TTC549 (cell line): ENCODE measurements around the gene PABPN1L.
"Not testable (repeated sequence)": the region's sequence is repeated elsewhere in the genome, so short reads cannot be mapped to it uniquely, and the experiment has no call there.

Experiments used
- FAIRE-seq: peaks from 2 replicates; lab custom pipeline; 2012; peaks lifted over from hg19 to GRCh38; lab: Jason Lieb, UNC

The PABPN1L gene

GRCh38 chr16:88827727-88828126, 38.7 kb downstream of the PABPN1L start:
- FAIRE-seq, result no peak

GRCh38 chr16:88826070-88826840, 40.2 kb downstream of the PABPN1L start:
- no peak for FAIRE-seq

DNA sequence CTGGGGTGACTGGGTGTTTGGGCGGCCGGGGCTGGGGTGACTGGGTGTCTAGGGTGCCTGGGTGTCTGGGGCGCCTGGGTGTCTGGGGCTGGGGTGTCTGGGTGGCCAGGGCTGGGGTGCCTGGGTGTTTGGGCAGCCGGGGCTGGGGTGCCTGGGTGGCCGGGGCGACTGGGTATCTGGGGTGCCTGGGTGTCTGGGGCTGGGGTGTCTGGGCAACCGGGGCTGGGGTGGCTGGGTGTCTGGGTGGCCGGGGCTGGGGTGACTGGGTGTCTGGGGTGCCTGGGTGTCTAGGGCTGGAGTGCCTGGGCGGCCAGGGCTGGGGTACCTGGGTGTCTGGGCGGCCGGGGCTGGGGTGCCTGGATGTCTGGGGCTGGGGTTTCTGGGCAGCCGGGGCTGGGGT, 41.3 kb downstream of the PABPN1L start:
- FAIRE-seq, result no peak

DNA sequence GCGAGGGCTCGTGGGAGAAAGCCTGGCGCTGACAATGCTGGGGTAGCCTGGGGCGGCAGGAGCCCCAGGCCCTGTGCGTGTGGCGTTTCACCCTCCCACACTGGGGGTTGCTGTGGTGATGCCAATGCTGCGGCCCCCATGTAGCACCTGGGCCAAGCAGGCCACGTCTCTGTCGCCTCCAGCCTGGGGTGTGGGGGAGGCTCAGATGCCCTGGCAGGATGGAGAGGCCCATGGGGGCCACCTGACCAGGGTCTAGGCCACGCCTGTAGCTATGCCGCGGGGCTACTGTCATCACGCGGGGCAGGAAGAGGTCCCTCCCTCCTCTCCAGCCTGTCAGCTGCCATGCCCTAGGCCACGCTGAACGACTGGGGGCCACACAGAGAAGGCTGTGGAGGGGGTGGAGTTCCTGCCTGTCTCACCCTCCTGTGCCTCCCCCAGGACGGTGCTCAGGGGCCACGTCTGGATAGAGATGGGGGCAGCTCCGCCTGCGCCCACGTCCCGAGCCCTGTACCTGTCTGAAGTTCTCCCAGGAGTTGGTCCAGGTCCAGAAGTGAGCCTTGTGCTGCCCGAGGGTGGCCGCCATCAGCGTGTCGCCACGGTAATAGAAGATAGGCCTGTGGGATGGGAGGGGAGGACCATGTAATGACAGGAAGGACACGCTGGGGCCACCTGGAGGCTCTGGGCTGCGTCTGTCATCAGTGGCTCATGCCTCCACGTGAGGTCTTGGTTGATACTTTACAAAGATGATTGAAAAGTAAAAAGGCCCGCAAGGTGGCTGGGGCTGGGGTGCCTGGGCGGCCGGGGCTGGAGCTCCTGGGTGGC, 42.0 kb downstream of the PABPN1L start:
- FAIRE-seq, result no peak

DNA sequence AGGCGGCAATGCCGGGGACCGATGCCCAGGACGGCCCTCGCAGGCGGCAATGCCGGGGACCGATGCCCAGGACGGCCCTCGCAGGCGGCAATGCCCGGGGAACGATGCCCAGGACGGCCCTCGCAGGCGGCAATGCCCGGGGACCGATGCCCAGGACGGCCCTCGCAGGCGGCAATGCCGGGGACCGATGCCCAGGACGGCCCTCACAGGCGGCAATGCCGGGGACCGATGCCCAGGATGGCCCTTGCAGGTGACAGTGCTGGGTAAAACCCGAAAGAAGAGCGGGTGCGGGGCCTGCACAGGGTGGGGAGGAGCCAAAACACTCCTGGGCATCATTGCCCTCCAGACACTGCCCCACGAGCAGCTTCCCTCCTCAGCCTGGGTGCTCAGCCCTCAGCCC, 42.8 kb downstream of the PABPN1L start:
- FAIRE-seq, result not testable (repeated sequence)

GRCh38 chr16:88822281-88823040, 44.0 kb downstream of the PABPN1L start:
- no peak for FAIRE-seq

DNA sequence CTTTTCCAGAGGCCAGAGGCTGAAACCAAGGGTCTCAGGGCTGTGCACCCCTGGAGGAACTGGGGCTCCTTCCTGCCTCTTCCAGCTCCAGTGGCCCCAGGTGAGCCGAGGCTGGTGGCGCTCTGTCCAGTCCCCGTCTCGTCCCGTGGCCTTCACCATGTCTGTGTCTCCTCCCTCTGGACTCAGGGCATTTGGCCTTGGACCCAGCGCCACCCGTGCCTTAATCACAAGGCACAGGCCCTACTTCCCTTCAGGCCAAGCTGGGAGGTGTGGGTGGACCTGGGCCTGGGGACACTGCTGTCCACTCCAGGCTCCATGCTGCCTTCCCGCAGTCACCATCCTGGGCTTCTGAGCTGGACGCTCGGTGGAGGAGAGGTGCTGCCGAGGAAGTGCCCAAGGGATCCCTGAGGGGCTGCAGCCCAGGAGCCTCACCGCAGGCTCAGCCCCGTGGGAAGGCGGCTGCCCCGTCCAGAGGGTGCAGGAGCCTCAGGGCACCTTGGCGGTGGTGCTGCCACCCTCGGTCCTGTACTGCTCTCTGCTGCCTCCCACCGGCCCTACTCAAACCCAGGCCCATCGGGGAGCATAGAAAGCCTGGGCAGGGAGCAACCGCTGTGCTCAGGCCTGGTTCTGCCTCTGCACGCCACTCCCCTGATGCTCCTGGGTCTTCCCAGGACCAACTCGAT, 45.2 kb downstream of the PABPN1L start:
- FAIRE-seq, result no peak

DNA sequence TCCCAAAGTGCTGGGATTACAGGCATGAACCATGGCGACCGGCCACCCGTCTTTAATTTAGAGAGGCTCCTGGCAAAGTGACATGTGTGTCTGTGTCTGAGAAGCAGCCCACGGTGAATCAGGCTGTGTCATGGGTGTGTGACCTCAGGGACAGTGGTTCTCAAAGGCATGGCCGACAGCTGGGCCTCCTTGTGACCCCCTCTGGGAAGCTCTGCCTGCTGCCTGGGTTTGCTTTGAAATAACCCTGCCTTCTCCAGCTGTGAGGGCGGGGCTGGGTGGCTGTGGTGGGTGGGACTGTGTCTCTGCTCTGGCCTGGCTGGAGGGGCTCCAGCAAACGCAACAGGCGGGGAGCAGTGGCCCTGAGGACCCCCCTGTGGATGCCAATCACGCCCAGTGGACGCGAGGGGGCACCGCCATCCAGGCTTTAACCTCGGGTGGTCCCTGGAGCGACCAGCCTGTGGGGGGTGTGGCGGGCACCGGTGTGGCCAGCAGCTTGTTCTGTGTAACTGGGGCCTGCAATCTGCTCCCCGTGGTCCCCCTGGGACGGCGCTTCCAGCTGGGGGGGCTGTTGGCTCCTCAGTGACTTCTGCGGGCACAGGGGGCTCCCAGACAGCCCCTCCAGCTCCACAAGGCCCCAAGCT, 46.0 kb downstream of the PABPN1L start:
- no peak for FAIRE-seq

- FAIRE-seq, result no peak
These were observed 47.3 kb downstream of the PABPN1L start for GRCh38 chr16:88819126-88819525.

GRCh38 chr16:88818575-88818874, 47.9 kb downstream of the PABPN1L start:
- no peak for FAIRE-seq

- no peak for FAIRE-seq
These were observed 48.5 kb downstream of the PABPN1L start for GRCh38 chr16:88817785-88818574.

DNA sequence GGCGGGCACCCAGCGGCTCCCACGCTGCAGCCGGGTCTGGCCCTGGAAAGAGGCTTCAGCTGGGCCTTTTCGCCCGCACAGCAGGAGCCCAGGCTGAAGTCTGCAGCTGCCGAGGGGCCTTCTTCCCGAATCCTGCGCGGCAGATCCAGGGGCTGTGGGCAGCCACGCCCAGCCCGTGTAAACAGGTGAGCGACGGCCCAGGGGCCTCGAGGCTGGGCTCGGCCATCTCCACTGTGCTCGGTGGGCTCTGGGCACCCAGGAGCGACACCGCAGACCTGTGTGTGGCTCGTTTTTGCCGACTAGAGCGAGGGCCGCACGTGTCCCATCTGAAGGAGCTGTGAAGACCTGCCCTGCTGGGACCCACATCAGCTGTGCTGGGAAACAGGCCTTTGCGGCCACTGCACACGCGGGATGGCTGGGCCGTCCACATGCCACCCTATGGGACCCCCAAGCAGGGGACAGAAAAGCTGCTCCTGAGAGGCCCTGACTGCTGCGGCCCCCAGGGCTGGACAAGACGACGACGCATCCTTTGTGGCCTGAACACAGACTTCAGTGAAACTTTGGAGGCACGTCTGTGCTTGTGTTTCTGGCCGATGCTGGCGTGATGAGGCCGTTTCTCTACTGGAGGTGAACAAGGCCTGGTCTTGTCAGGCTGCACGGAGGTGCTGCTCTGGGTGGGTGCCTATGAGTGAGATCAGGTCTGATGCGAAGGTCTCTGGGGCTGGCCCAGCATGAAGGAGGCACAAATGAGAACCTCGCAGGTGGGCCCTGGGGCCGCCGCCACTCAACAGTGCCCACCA, 49.5 kb downstream of the PABPN1L start:
- no peak for FAIRE-seq

DNA sequence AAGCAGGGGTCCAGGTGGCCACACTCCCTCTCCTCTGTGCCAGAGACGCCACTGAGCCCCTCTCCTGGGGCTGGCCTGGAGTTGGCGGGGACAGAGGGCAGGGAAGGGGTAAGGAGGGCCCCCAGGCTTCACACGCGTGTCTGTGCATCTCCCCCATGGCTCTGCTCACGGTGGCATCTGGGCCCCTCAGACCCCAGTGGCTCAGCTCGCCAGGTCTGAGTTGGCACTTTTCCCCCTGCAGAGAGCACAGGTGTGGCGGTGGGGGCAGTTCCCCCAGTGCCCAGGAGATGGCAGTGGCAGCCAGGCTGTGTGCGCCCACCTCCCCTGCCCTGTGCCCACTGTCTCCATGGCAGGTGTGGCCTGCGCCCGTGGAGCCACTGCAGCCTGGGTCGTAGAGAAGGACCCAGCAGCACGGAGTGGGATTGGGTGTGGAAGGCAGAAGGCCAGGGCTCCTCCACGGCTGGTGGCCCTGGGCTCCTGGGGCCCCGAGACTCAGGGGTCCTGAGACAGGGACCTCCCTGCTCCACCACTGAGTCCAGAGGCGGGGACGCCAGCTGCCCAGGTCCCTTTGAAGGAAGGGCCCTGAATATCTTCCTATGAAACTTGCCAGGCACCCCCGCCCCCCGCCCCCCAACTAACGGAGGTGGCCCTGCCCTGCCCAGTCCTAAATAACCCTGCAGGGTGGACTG, 50.4 kb downstream of the PABPN1L start:
- FAIRE-seq, result no peak

- FAIRE-seq, result no peak
These were observed 51.2 kb downstream of the PABPN1L start for GRCh38 chr16:88815227-88815626.

DNA sequence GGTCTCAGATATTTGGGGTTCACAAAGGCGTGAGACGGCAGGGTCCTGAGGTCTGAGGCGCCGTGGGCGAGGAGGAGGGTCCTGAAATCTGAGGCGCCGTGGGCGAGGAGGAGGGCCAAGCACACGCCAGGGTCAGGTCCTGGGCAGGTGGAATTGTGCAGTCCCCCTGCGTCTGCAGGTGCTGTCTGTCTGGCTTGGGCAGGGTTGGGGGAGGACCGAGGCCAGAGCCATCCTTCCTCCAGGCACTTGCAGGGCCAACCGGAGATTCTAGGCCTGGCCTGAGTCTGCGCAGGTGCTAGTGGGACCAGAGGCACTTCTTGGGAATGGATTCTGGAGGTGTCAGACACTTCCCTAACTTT, 52.3 kb downstream of the PABPN1L start:
- FAIRE-seq, result no peak
